Measurements from ENCODE around the gene TSHZ2. TPM values are rescaled to one million over a fixed set of nuclear protein-coding genes. Genes with fewer than 3 reads are reported as not detected.
A peak's percentile ranks its signal among the peaks of the same experiment; 100 is the strongest.

Gene TSHZ2
- total RNA-seq, 1 experiment from 2014 or later = 0.07 TPM

DNA sequence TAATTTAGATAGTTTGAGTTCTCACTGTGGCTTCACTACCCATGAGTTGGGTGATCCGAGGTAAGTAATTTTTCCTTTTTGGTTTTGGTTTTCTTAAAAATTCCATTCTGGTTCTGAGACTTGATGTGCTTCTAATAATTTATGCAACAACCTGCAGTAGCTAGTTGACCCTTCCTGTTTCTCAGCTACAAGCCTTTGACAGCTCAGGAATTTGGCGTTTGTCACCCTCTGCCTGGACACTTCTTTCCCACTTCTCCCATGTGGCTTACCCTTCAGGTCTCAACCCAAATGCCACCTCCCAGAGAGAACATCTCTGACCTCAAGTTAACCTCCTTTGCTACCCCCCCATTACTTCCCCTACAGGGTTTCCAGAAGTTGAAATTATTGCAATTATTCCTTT lies 49.7 kb upstream of the TSHZ2 start:
- no peak overlapping the region for H3T11ph ChIP-seq (ENCODE audit: low read length)
- WGBS (ENCODE audit: extremely low coverage, insufficient read length, low lambda C conversion rate) = no CpG with 5 or more reads among the region's 2 CpGs
- no peak overlapping the region for H3K18ac ChIP-seq (ENCODE audit: insufficient read length, low read depth, low read length)
- H3K79me1 ChIP-seq (ENCODE audit: insufficient read depth, low read depth, low read length, poor library complexity, severe bottlenecking) = no peaks in the 10 kb centered on the region
- no peak for DNase-seq
- no peaks in the 10 kb centered on the region for H3K27me3 ChIP-seq (ENCODE audit: insufficient read depth, low read length)
- no peaks in the 10 kb centered on the region for H3K4me1 ChIP-seq (ENCODE audit: insufficient read depth, low read length)
- no peak overlapping the region for H4K5ac ChIP-seq (ENCODE audit: insufficient read length, low read depth, low read length)
- H4K91ac ChIP-seq (ENCODE audit: insufficient read length, low read depth, low read length) = no peak overlapping the region
- no peak overlapping the region for H3K14ac ChIP-seq (ENCODE audit: insufficient read depth, low read length)
- peaks cover 10 to 21% of the 10 kb centered on the region in 2 experiments for H3K4me1 Mint-ChIP-seq
- H3K36me3 Mint-ChIP-seq (ENCODE audit: insufficient read depth in 1 of 3, low read depth in 3 of 3) = no peaks in the 10 kb centered on the region
- no peaks in the 10 kb centered on the region for H4K20me1 ChIP-seq (ENCODE audit: control insufficient read depth, insufficient read depth, insufficient read length)
- H3K9me3 Mint-ChIP-seq = no peaks in the 10 kb centered on the region
- H2AK5ac ChIP-seq (ENCODE audit: insufficient read length, low read length) = no peak overlapping the region
- H3K23me2 ChIP-seq (ENCODE audit: insufficient read length, low read depth, low read length, poor library complexity, severe bottlenecking) = no peaks in the 10 kb centered on the region
- H2BK15ac ChIP-seq (ENCODE audit: low read depth, low read length) = no peak overlapping the region
- peak overlapping the region in 1 of 3 experiments; percentile 60; a peak in 2 of 7 replicates for H3K27ac Mint-ChIP-seq
- no peaks in the 10 kb centered on the region for H3K9me3 ChIP-seq (ENCODE audit: control insufficient read depth, low read depth, low read length)
- no peak overlapping the region for H2BK20ac ChIP-seq (ENCODE audit: low read depth, low read length, poor library complexity, severe bottlenecking)
- H3K23ac ChIP-seq (ENCODE audit: insufficient read length, low read depth, low read length) = no peak overlapping the region
- H3K56ac ChIP-seq (ENCODE audit: insufficient read length, low read depth, low read length) = no peak overlapping the region
- H3K27me3 Mint-ChIP-seq (ENCODE audit: low read depth) = no peaks in the 10 kb centered on the region
- H3K4me3 Mint-ChIP-seq = no peak overlapping the region
- H3K9ac ChIP-seq (ENCODE audit: extremely low read depth, insufficient read length, low read length) = no peak overlapping the region
- H2AFZ ChIP-seq (ENCODE audit: low read length) = no peak overlapping the region
- no peak overlapping the region for H2BK5ac ChIP-seq (ENCODE audit: insufficient read length, low read length)
- no peak overlapping the region for H4K8ac ChIP-seq (replicated peaks; ENCODE audit: insufficient read length, low read depth, low read length)
- H2BK120ac ChIP-seq (ENCODE audit: low read depth, low read length, poor library complexity, severe bottlenecking) = no peak overlapping the region
- H3K79me2 ChIP-seq (ENCODE audit: insufficient read depth, low read length) = no peaks in the 10 kb centered on the region
- H2BK12ac ChIP-seq (ENCODE audit: insufficient read length, low read depth, low read length) = no peak overlapping the region
- H3K4me2 ChIP-seq (ENCODE audit: insufficient read depth, insufficient read length, low read length) = no peak overlapping the region
- no peak overlapping the region for H3K4ac ChIP-seq (ENCODE audit: low read depth, low read length)
- no peak overlapping the region for H3K27ac ChIP-seq (ENCODE audit: insufficient read length, low read depth, low read length)
- TF ChIP-seq, protein P1, sequence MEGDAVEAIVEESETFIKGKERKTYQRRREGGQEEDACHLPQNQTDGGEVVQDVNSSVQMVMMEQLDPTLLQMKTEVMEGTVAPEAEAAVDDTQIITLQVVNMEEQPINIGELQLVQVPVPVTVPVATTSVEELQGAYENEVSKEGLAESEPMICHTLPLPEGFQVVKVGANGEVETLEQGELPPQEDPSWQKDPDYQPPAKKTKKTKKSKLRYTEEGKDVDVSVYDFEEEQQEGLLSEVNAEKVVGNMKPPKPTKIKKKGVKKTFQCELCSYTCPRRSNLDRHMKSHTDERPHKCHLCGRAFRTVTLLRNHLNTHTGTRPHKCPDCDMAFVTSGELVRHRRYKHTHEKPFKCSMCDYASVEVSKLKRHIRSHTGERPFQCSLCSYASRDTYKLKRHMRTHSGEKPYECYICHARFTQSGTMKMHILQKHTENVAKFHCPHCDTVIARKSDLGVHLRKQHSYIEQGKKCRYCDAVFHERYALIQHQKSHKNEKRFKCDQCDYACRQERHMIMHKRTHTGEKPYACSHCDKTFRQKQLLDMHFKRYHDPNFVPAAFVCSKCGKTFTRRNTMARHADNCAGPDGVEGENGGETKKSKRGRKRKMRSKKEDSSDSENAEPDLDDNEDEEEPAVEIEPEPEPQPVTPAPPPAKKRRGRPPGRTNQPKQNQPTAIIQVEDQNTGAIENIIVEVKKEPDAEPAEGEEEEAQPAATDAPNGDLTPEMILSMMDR (conservative IDR thresholded peaks at IDR 0.05) = no peak

All from H9 (cell line).